HG02610 (cell line): ENCODE results near the gene DUS1L.
A peak's percentile ranks its signal among the peaks of the same experiment; 100 is the strongest.

Source experiments
- ATAC-seq: cut with Tn5 transposase; IDR thresholded peaks from one replicate; pipeline ENCODE4 v1.9.1; 2021; ENCODE audit warnings: mild to moderate bottlenecking, moderate library complexity; ENCODE audit not compliant: unreplicated experiment

The DUS1L gene

GRCh38 chr17:82077617-82078358 is 12.2 kb upstream of the DUS1L start:
- ATAC-seq: no peak

GRCh38 chr17:82076785-82077591 is 11.4 kb upstream of the DUS1L start:
- ATAC-seq: no peak

GRCh38 chr17:82076018-82076784 is 10.6 kb upstream of the DUS1L start:
- no peak for ATAC-seq

- no peak for ATAC-seq
Observed at GRCh38 chr17:82073446-82073845, 7.8 kb upstream of the DUS1L start.

- ATAC-seq: no peak
Observed at GRCh38 chr17:82072827-82073226, 7.2 kb upstream of the DUS1L start.

GRCh38 chr17:82070611-82071010 is 5.0 kb upstream of the DUS1L start:
- ATAC-seq: no peak

GRCh38 chr17:82065193-82065637 is 389 bp downstream of the DUS1L start:
- ATAC-seq: peak; percentile 23

- ATAC-seq: no peak
Observed at GRCh38 chr17:82064433-82065192, 991 bp downstream of the DUS1L start.

- no peak for ATAC-seq
Observed at GRCh38 chr17:82063424-82064415, 1.9 kb downstream of the DUS1L start.

GRCh38 chr17:82062984-82063368 is 2.6 kb downstream of the DUS1L start:
- ATAC-seq: no peak

- ATAC-seq: no peak
Observed at GRCh38 chr17:82062076-82062983, 3.3 kb downstream of the DUS1L start.

GRCh38 chr17:82061047-82061925 is 4.3 kb downstream of the DUS1L start:
- no peak for ATAC-seq

GRCh38 chr17:82060614-82061013 is 5.0 kb downstream of the DUS1L start:
- no peak for ATAC-seq

- ATAC-seq: no peak
Observed at GRCh38 chr17:82060001-82060380, 5.6 kb downstream of the DUS1L start.

GRCh38 chr17:82059272-82060000 is 6.2 kb downstream of the DUS1L start:
- ATAC-seq: no peak

- ATAC-seq: no peak
Observed at GRCh38 chr17:82058855-82059249, 6.8 kb downstream of the DUS1L start.
